GM19452 (cell line): ENCODE results near the gene LECT2.

Experiments
- ATAC-seq: cut with Tn5 transposase; IDR thresholded peaks from one replicate; pipeline ENCODE4 v1.9.1; 2021; ENCODE audit not compliant: unreplicated experiment

The LECT2 gene

DNA sequence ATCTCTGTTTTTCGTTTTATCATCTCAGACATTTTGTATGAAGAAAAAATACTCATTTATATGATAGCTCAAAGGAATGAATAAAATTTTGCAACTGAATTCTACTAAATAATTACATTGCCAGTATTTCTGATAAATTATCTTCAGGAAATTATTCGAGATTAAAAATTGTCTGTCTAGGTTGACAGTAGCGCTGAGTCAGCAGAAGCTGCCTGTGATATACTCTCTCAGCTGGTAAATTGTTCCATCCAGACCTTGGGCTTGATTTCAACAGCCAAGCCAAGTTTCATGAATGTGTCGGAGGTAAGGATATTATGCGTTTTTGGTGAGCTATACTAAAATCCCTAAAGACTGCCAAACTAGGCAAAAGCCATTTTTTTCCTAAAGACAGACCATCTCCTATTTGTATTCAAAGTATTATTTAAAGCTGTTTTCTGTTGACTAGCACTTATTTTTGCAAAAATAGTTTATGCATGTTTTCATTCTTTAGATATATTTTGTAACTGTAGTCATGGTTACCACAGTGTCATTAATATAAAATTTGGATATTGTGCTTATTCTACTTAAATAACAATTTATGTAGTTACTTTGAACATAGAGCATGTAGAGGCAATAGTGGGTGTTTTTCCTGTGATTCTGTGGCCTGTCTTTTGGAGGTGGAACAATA lies 17.4 kb downstream of the LECT2 start:
- no peak for ATAC-seq

DNA sequence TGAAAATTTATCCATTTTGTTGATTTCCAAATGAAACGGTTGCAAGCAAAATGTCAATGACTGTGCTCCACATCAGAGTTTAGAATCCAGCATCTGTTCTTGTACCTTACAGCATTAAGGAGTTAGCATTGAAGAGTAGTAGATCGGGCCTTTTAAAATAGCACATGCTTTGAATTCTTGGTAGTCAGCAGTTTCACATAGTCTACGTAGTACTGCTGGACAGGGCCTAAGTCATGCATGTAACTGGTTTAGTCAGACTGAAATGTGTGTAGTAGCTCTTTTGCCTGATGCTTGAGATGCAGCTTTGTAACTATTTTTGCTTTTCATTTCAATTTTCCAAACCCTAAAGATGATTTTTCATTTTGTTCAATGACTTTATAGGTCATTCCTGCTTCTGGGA lies 19.8 kb downstream of the LECT2 start:
- ATAC-seq: no peak

DNA sequence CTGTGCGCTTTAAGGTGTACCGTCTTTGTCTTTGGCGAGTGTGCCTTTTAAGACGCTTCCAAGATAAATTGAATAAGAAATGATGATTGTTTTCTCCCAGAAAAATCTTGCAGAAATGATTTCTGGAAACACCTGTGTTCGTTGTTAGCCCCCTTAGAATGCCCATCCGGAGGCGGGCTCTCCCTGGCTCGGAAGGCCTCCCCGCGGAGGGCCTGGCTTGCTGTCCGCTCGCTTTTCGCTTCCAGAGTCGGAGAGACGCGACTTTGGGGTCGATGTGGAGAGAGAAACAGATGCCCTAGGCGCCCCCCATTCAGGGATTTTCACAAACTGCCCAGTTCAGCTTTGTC lies 23.9 kb downstream of the LECT2 start:
- ATAC-seq: no peak

DNA sequence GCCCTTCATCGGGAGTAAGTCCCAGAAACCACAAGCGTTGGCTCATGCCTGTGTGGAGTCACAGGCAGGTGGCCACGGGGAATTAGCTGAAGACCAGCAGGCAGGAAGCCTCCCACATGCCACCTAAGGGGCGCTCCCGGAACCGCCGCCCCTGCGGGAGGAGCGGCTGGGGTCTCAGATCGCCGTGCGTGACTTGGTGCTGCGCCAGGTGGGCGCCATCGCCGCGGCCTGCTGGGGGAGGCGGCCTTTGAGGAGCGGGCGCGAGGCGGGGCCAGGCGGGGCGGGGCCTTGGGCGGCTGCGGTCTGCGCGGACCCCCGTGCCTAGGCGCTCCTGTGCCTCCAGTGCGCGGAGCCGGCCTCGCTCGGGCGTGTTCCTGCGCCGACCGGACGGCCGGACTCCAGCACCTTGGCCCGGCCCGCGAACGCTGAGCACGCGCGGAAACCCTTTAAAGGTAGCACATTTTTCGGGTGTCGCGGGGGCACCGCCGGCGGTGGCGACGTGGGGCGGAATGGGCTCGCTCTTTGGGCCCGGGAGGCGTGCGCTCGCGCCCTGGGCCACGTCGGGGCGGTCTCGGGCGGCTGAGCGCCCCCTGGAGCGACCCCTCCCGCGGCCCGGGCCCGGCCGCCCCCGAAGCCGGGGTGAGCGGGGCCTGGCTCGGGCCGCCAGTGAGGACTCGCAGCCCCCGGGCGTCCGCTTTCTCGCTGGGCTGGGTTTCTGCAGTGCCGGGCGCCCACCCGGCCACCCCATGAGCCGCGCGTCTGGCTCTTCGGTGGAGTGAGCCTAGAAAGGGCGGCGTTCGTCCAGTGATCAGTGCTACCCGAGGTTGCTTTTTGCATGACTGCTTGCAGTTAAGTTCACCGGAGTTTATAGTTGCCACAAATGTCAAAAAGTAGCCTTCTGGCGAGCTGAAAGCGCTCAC lies 24.5 kb downstream of the LECT2 start:
- no peak for ATAC-seq

DNA sequence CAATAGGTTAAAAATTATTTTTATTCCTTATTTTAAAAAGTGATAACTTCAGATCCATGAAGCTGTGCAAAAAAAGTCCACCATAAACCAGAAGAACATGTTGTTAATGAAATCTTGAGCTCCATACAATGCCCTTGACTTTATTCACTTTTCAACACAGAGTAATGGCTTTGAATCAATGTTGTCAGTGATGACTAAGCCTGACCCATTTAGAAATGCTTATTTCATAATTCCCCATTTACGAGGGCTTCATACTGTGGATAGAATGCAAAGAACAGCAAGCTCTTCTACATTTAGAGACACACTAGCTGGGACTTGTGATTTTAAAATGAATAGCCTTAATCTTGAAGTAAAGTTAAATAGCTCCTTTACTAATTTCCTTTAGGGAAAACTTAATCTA lies 33.4 kb downstream of the LECT2 start:
- ATAC-seq: no peak

DNA sequence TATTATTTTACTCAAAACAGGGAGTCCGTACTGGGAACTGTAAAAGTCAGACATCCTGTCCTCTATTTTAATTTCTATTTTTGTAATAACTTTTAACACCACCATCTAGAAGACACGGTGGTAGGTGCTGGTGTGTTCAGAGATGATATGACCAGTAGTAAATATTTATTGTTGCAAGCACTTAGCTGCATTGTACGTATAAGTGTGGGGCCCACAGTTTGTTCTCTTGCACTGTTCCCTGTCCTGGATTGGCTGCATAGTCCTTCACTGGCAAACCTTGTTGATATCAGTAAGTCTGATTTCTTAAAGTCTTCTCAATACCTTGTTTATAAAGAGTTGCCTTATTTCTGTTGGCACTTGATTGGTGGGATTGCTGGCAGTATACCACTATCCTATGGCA lies 34.6 kb downstream of the LECT2 start:
- no peak for ATAC-seq

DNA sequence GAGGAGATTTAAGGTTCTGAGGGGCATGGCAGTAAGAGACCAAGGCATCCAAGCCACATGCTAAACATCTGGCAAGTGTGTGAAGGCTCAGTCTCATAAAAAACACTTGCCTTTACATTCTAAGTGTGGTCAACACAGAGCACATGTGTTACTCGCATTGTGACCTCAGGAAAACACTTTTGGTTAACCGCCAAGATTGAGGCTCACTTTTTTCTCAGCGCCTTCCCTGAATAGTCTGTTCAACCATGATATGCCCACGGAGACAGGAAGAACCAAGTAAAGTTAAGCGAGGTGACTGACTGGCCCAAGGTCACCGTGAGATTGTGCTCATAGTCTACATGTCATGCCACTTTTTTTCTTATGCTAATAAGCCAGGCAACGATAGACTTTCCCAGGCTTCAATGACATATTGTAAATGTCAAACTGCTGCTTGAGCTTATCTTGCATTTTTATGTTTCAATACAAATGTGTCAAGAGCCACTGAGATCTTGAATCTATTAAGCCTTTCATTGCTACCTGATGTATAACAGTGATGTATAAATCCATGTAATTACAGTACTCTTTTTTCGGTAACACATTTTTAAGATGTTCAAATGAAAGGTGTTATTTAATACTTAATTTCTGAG lies 38.0 kb downstream of the LECT2 start:
- ATAC-seq: no peak

DNA sequence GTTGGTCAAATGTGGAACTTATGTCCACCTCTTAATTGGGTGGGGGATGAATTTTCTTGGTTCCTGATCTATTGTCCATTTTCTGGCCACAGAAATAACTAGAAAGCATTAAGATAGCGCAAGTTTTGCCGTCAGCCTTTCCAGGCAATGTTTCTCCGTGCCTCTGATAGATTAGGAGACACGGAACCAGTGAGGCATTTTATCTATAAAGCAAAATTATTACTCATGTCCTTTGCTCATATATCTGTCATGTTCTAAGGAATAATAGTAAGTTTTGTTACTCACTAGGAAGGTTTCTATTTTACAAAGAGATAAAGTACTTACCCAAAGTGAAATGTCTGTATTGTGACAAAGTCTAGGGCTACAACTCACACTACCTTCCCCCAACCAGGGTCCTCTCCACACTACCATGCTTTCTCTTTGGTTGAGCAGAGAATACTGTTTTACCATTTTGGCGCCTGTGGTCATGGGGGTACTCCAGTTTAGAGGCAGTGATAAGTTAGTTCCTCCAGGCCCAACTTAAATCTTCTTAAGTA lies 39.2 kb downstream of the LECT2 start:
- no peak for ATAC-seq

DNA sequence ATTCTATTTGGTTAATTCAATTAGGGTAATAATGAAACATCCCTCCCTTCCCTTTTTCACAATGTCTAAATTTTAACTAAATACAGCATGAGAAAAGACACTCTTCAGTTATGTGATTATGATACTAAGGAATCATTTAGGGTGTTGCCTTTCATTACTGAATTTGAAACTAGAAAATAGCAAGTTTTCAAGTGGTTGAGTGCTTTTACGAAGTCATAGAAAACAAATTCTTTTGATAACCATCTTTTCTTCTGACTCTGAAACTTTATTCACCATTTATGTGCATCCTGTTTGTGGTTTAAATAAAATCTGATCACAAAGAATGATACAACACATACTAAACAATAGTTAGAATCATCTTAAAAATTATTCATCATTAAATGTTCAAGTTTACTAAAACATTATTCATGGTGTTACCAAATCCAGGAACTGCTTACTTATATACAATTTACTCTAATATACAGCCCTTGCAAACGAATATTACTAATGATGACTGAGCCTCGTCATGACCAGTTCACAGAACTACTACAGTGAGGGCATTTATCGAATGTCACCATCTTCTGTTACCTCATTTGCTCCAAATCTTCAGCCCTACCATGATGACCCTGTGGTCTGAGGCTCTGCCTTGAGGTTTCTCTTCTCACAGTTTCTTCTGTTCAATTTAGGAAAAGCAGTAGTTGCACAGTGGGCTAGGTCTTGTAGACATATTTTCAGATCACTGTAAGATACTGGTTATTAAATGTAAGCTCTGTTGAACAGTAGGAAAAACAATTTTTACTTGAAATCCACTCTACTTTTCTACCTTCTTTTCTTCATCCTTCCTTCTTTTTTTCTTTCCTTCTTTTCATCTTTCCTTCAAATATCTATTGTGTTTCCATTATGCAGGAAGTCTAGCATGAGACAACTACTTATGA lies 40.8 kb downstream of the LECT2 start:
- ATAC-seq: no peak

DNA sequence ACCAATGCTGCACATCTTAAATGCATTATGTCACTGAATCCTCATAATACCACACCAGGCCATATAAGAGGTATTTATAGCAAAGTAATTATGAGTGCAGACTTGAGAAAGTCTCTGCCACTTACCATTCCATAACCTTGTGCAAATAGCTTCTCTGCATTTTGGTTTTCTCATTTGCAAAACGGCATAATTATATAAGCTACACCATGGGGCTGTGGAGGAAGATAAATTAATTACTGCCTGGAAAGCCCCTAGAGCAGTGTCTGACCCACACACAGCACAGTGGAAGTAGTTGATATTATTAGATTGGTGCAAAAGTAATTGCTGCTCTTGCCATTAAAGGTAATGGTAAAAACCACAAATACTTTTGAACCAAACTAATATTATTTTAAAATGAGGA lies 49.6 kb downstream of the LECT2 start:
- ATAC-seq: no peak

DNA sequence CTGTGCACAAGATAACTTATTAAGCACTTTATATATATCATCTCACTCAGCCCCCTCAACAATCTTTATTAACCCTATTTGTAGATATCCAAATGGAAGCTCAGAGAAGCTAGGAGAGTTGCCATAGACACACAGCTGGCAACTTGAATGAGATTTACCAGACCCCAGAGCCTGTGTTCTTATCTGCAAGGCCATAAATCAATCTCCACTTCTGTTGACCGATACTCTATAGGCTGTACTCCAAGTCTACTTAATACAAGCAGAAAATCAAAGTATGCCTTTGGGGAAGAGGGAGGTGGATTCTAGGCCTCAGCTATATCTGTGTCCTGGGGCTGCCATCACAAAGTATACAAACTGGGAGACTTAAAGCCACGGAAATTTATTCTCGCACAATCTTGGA lies 53.1 kb downstream of the LECT2 start:
- ATAC-seq: no peak

DNA sequence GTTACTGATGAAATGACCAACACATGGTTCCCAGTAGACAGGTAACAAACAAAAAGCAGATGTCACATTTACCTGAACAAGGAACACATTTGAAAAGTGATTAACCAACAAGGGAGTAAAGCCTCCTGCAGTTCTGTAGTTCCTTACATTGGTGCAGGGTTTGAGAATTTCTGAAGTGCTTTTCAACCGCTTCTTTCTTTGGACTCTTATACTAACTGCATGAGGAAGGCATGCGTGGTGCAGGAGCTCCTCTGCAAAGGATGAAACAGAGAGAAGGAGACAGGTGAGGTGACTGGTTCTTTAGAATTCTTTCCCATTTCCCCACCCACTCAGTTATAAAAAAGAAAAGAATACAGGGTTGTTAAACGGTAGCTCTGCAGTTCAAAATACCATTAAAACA lies 54.5 kb downstream of the LECT2 start:
- ATAC-seq: no peak

DNA sequence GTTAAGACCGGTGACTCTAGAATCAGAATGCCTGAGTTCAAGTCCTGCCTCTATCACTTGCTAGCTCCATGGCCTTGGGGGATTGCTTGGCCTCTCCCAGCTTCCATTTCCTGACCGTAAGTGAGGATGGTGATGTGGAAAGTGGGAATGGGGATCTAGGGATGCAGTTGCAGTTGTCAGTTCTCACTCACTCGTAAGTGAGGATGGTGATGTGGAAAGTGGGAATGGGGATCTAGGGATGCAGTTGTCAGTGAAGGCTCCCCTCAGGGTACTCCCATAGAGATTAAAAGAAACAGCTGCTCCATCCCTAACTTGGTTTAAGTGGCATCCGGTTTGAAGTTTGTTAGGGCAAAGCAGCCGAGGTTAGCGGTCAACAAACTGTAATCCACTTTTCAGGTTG lies 56.1 kb downstream of the LECT2 start:
- no peak for ATAC-seq
